ENCODE data around the gene NACC2.
A peak's percentile ranks its signal among the peaks of the same experiment; 100 is the strongest.

NACC2 gene

DNA sequence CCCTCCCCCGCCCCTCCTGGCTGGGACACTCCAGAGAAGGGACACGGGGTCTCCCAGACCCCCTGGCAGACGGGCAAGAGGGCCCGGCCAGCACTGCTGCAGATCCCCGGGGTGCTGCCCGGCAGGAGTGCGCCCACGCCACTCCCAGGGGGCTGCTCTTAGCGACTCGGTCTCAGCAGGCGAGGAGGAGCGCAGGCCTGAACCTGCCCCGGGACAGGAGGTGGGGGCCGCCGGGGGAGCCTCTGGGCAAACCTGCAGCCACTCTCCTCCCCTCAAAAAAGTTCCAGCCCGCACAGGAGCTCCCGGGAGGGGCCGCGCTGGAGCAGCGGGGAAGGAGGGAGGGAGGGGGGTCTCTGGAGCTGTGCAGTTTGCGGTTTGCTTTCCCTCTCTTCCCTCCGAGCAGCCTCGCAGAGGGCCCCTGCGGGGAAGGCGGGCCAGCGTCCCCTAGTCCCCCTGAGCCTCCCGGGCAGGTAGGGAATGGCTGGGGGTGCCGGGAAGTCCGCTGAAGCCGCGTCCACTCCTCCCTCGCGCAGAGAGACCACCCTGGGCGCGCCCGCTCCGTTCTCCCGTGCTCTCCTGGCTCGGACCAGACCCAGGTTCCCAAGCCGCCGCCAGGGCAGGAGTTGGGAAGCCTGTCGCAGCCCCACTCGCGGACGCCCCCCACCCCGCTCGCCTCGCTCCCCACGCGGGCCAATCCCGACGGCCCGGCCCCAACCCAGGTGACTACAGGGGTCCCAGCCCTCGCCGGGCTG, 44.2 kb downstream of the NACC2 start (continued):
- TF ChIP-seq, protein P1, sequence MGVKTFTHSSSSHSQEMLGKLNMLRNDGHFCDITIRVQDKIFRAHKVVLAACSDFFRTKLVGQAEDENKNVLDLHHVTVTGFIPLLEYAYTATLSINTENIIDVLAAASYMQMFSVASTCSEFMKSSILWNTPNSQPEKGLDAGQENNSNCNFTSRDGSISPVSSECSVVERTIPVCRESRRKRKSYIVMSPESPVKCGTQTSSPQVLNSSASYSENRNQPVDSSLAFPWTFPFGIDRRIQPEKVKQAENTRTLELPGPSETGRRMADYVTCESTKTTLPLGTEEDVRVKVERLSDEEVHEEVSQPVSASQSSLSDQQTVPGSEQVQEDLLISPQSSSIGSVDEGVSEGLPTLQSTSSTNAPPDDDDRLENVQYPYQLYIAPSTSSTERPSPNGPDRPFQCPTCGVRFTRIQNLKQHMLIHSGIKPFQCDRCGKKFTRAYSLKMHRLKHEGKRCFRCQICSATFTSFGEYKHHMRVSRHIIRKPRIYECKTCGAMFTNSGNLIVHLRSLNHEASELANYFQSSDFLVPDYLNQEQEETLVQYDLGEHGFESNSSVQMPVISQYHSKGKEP (tag by site-specific recombination; IDR thresholded peaks at IDR 0.05), result no peak
- TF ChIP-seq MYNN (tag by site-specific recombination; IDR thresholded peaks at IDR 0.05; ENCODE audit: borderline replicate concordance) (no peak), SCRT1 (tag by site-specific recombination; IDR thresholded peaks at IDR 0.05; ENCODE audit: borderline replicate concordance) (no peak), ZFP3 (tag by site-specific recombination; IDR thresholded peaks at IDR 0.05; ENCODE audit: low read depth) (no peak), SP7 (tag by site-specific recombination; IDR thresholded peaks at IDR 0.05) (peak; percentile 32; the same call in 1 of the 2 replicates), ZNF707 (tag by site-specific recombination; IDR thresholded peaks at IDR 0.05) (no peak), ZNF777 (tag by site-specific recombination; IDR thresholded peaks at IDR 0.05; ENCODE audit: borderline replicate concordance) (0 out of 2 replicates have a peak, but pooled peaks have one; percentile 23), ZNF175 (tag by site-specific recombination; IDR thresholded peaks at IDR 0.05) (no peak), ZNF391 (tag by site-specific recombination; IDR thresholded peaks at IDR 0.05; ENCODE audit: borderline replicate concordance, low read depth) (0 out of 2 replicates have a peak, but pooled peaks have one; percentile 9), ZNF324 (tag by site-specific recombination; IDR thresholded peaks at IDR 0.05) (no peak), ZNF664 (tag by site-specific recombination; IDR thresholded peaks at IDR 0.05) (no peak), ZNF341 (tag by site-specific recombination; IDR thresholded peaks at IDR 0.05; ENCODE audit: low read depth) (peak; percentile 95), ZNF544 (tag by site-specific recombination; IDR thresholded peaks at IDR 0.05) (no peak), ZFP69B (tag by site-specific recombination; IDR thresholded peaks at IDR 0.05) (no peak), ZNF747 (tag by site-specific recombination; IDR thresholded peaks at IDR 0.05) (no peak), TRIM28 (IDR thresholded peaks at IDR 0.05; ENCODE audit: borderline replicate concordance, low read length) (no peak), ZBTB8A (tag by site-specific recombination; IDR thresholded peaks at IDR 0.05) (peak; percentile 46)
- TF ChIP-seq, protein P2, sequence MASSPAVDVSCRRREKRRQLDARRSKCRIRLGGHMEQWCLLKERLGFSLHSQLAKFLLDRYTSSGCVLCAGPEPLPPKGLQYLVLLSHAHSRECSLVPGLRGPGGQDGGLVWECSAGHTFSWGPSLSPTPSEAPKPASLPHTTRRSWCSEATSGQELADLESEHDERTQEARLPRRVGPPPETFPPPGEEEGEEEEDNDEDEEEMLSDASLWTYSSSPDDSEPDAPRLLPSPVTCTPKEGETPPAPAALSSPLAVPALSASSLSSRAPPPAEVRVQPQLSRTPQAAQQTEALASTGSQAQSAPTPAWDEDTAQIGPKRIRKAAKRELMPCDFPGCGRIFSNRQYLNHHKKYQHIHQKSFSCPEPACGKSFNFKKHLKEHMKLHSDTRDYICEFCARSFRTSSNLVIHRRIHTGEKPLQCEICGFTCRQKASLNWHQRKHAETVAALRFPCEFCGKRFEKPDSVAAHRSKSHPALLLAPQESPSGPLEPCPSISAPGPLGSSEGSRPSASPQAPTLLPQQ (tag by site-specific recombination; IDR thresholded peaks at IDR 0.05), result no peak
- TF ChIP-seq, protein P3, sequence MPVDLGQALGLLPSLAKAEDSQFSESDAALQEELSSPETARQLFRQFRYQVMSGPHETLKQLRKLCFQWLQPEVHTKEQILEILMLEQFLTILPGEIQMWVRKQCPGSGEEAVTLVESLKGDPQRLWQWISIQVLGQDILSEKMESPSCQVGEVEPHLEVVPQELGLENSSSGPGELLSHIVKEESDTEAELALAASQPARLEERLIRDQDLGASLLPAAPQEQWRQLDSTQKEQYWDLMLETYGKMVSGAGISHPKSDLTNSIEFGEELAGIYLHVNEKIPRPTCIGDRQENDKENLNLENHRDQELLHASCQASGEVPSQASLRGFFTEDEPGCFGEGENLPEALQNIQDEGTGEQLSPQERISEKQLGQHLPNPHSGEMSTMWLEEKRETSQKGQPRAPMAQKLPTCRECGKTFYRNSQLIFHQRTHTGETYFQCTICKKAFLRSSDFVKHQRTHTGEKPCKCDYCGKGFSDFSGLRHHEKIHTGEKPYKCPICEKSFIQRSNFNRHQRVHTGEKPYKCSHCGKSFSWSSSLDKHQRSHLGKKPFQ (tag by site-specific recombination; IDR thresholded peaks at IDR 0.05), result no peak
- TF ChIP-seq, protein P4, sequence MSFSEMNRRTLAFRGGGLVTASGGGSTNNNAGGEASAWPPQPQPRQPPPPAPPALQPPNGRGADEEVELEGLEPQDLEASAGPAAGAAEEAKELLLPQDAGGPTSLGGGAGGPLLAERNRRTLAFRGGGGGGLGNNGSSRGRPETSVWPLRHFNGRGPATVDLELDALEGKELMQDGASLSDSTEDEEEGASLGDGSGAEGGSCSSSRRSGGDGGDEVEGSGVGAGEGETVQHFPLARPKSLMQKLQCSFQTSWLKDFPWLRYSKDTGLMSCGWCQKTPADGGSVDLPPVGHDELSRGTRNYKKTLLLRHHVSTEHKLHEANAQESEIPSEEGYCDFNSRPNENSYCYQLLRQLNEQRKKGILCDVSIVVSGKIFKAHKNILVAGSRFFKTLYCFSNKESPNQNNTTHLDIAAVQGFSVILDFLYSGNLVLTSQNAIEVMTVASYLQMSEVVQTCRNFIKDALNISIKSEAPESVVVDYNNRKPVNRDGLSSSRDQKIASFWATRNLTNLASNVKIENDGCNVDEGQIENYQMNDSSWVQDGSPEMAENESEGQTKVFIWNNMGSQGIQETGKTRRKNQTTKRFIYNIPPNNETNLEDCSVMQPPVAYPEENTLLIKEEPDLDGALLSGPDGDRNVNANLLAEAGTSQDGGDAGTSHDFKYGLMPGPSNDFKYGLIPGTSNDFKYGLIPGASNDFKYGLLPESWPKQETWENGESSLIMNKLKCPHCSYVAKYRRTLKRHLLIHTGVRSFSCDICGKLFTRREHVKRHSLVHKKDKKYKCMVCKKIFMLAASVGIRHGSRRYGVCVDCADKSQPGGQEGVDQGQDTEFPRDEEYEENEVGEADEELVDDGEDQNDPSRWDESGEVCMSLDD (tag by site-specific recombination; IDR thresholded peaks at IDR 0.05), result no peak

All from HEK293 (cell line).